SIG-M5 treated with dmso at 0.1 percent for 504 hours (cell line): ENCODE results near the gene NMNAT2.
"Not testable (repeated sequence)": the region's sequence is repeated elsewhere in the genome, so short reads cannot be mapped to it uniquely, and the experiment has no call there.

Experiments used
- DNase-seq: peaks from one replicate; lab custom pipeline; 2025; ENCODE audit not compliant: unreplicated experiment; lab: John Stamatoyannopoulos, UW

Gene NMNAT2

DNA sequence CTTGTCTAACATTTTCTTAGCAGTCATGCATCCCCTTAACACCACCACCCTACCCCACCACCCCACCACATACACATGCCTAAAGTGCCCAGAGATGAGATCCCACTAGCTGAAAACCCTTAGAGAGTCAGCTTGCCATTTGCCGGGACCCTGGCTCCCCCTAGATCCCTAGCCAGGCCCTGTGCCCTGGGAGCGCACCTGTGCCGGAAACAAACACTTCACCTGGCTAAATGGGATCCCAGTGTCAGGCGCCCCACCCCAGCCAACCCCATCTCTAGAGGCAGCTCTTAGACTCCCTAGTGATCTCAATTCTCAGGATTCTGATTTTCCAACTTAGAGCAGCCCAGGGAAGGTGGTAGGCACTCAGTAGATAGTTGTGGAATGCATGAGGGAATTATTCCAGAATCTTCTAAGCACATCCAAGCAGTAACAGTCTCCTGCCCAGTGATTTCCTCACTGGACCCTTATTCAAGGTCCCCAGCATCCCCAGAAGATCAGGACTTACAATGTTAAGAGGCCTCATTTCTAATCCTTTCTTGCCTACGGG lies 126.9 kb downstream of the NMNAT2 start:
- no peak for DNase-seq

DNA sequence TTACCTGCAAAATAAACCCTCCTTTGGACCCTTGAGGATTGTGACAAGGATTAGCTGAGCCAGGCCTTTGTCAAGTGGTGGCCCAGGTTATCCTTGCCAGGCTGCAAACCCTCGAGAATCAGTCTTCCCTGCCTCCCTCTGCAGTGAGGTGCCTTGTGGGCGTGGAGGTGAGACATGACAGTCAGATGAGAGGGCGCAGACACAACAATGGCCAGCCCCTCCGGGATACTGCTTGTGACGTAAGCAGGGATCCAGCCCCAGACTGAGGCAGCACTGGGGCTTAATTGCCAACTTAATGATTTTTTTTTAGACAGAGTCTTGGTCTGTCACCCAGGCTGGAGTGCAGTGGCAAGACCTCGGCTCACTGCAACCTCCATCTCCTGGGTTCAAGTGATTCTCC lies 127.6 kb downstream of the NMNAT2 start:
- no peak for DNase-seq

DNA sequence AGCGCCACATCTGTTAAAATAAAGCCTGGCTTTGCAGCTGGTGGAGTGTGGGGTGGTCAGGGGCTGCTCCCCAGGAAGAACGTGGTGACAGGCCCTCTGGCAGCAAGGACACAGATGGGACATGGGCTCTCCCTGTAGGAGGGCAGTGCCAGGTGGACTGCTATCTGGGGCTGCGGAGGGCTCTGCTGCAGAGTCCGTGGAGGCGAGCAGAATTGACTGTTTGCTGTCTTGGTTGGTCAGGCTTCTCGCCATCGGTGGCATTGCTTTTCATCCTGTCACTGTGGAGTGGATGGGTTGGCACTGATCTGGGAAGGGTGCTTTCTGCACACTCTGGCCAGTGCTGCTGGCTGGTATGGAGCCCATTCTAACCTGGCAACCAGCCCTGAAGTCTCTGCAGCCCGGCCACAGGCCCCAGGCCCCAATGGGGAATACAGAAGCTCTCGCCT lies 129.1 kb downstream of the NMNAT2 start:
- DNase-seq, result no peak

DNA sequence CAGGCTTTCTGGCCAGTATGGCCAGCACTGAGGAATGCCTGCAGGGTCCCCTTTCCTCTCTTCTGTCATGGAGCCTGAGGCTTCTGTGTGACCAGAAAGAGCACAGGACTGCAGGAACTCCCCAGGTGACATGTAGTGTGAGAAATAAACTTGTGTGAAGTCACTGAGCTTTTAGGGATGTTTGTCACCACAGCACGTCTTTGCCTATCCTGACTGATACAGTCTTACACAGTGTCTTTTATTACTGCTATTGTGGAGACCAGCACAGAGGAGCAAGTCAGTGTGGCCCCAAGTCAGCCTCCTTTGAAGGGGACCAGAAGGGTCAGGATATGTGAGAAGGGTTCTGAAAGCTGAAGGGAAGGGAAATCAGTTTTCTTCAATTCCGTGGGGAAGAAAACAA lies 129.6 kb downstream of the NMNAT2 start:
- DNase-seq, result no peak

DNA sequence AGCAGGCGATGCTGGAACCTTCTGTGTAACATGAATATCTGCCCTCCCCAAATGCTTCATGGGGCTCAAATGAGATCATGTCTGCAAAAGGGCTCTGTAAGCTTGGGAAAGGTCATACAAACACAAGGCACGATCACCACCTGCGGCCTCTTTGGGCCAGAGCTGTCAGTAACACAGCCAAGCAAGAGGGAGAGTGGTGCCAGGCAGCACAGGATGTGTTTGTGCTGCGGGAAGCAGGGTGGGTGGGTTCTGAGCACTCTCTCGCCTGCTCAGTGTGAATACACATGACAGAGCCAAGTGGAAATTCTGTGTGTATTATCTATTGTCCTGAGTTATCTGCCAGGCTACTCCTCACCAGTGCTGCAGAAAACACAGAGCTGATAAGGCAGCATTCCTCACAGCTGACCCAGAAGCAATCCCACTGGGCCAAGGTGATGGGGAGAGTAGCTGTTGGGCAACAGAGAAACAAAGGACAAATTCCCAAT lies 130.9 kb downstream of the NMNAT2 start:
- no peak for DNase-seq

DNA sequence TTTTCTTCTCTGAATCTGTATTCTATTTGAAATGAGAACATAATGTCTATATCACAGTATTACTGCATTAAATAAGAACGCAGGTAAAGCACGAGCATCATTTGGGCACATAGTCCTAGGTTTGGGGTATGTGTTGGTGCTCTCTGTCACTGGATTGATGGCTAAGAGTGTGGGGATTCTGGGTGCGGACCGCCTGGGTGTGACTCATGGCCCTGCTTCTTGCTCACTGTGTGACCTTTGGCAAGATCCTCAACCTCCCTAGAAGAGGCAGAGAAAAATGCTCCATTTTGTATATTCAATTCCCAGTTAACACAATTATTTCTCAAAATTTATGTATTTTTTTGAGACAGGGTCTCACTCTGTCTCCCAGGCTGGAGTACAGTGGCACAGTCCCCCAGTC lies 132.4 kb downstream of the NMNAT2 start:
- no peak for DNase-seq

DNA sequence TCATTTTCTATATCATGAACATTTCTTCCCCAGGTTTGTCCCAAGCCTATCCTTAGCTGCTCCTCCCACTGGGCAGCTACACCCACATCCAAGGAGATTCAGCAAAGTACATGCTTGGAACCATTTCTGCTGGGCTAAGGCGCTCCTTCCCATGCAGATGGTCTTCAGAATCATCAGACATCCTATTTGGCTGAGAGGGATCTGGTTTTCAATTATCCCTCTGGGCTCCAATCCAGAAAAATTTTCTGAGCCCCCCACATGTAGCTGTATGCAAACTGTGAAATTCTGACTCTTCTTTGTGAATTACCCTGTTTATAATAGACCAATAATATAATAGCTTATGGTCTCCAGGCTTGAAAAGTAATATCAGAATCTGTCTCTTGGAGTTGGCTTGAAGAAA lies 132.9 kb downstream of the NMNAT2 start:
- DNase-seq, result no peak

DNA sequence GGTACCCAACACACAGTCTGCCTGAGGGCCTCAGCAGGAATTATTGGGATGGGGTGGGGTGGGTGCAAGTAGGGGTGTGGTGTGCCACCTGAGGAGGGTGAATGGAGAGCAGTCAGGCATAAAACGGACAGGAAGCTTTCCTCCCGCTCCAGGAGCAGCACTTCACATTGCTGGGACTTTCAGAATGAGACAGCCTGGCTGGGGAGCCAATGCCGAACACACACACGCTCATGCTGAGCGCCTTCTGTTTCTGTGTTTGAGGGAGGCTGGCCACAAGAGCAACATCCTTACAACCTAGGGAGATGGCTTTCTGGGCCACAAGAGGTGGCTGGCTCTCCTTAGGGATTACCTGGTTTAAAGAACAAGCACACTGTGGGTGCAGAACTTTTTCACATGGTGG lies 134.1 kb downstream of the NMNAT2 start:
- DNase-seq, result no peak

DNA sequence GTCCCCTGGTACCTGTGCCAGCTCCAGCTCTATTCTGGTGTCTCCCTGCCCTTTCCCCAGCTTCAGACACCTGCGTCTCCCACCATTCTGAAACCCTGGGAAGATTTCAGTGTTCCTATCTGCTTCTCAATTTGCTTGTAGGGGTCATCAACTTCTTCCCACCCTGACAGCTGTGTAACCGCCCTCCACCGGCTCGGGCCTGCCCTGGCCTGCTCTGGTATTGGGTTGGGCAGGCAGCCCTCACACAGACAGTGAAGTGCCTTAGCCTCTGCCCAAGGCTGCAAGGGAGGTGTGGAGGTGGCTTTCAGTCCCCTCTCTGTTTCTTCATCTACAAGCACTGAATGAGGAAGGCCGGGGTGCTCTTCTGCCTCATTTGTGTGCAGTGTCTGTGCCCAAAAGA lies 134.9 kb downstream of the NMNAT2 start:
- no peak for DNase-seq

DNA sequence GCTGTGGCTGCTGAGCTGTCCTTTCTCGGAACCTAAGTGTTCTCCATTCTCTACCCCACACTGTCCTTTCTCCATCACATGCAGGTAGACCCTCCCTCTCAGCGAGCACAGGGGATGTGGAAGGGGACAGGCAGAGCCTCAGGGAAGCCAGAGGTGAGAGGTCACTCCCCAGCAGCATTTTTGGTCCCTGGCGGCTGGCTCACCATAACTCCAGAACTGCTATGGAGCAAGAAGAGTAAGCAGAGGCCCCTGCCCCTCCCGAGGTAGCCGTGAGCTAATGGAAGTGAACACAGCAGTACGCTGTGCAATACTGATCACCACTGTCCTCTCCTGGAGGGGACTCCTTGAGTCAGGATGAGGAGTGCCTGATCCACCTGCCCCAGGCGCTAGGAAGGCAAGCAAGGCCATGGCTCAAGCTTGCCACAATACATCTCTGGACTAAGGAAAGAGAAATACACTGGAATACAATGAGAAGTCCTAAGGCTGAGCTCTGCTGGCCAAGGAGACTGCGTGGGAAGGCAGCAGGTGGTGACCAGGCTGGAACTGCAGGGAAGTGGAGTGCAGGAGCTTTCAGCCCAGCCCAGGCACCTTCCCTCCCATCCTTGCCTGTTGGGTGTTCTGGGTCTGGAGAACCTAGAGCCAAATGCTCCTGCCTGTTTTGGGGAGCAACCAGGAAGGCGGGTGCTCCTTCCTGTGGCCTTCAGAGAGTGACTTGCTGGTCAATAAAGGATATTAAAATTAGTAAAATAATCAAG lies 135.9 kb downstream of the NMNAT2 start:
- no peak for DNase-seq

DNA sequence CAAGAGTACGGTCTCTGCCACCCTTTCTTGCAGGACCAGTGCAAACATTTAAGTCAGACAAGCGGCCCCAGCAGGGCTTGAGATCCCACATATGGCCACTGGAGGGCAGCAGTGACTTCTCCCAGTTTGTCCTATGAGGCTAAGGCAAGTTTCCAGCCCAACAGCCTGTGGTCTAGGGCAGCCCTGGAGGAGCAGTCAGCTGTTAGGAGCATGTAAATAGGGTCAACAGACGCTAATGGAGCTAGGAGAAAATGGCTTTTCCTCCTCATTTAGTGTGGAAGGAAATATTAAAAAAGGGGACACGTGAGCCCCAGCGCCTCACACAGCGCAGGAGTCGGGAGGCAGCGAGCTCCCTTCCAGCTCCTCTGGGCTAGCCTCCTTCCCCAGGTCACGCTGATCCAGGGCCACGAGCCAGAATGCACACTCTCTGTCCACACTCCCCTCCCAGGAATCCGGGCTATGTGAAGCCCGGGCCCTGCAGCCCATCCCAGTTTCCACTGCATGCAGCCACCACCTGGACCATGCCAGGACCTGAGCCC lies 136.6 kb downstream of the NMNAT2 start:
- peak; percentile 87 for DNase-seq

DNA sequence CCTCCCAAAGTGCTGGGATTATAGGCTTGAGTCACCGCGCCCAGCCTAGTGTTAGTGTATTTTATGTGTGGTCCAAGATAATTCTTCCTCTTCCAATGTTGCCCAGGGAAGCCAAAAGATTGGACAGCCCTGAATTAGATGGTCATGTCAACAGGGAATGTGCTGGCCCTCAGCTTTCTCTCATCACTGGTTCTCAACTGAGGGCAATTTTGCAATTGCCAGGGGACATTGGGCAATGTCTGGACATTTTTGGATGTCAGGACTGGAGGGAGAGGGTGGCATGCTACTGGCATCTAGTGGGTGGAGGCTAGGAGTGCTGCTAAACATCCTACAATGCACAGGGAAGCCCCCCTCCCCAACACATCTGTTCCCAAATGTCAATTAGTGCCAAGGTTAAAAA lies 137.1 kb downstream of the NMNAT2 start:
- DNase-seq, result peak; percentile 71

DNA sequence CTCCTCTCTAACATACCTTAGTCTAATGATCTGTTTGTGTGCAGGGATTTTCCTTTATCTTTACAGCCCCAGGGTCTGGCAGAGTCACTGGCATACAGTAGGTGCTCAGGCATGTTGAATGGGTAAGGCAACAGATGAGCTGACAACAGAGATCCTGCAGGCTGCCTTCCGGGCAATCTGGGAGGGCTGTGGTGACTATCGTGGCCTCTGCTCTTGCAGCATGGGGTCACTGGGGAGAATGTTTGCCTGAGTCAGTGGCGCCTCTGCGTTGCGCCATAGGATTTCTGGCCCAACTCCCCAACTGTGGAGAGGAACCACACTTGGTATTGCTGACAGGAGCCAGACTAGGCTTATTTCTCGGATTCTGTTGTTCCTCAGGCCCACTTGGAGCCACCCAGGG lies 138.3 kb downstream of the NMNAT2 start:
- DNase-seq, result peak; percentile 96

DNA sequence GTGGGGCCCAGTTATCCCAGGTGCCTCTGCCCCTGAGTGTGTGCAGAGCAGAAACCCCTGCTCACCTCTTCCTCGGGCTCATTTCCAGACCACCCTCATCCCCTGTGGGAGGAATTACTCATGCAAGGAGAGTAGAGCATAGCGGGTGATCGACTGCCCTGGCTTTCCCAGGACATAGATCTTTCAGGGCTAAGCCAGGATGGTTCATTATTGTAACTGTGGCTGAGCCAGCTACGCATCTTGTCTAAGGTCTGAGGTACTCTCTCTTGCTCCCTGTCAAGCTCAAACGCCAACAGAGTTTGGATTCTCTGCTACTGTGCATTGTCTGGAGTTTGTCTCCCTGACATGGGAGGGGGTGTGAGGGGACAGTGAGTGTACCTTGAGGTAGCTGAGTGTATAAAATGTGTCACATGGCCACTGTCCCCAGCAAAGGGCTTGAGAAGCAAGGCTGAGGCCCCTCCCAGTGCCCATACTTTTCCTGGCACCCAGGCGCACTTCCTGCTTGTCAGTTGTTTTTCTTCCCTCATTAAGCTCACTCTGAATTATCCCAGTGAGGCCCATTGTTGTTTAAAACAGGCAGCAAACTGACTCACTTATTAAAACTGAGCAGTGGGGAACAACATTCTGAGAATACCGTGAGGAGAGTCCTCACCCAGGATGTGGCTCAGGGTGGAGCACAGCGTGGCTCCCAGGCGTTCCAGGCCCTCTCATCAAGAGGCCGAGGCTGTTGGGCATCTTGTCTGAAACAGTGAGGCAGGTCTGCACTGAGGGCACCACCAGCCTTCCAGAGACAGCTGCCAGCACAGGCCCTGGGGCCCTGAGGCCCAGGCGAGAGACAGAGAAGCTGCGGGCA lies 139.2 kb downstream of the NMNAT2 start:
- DNase-seq, result peak; percentile 40

DNA sequence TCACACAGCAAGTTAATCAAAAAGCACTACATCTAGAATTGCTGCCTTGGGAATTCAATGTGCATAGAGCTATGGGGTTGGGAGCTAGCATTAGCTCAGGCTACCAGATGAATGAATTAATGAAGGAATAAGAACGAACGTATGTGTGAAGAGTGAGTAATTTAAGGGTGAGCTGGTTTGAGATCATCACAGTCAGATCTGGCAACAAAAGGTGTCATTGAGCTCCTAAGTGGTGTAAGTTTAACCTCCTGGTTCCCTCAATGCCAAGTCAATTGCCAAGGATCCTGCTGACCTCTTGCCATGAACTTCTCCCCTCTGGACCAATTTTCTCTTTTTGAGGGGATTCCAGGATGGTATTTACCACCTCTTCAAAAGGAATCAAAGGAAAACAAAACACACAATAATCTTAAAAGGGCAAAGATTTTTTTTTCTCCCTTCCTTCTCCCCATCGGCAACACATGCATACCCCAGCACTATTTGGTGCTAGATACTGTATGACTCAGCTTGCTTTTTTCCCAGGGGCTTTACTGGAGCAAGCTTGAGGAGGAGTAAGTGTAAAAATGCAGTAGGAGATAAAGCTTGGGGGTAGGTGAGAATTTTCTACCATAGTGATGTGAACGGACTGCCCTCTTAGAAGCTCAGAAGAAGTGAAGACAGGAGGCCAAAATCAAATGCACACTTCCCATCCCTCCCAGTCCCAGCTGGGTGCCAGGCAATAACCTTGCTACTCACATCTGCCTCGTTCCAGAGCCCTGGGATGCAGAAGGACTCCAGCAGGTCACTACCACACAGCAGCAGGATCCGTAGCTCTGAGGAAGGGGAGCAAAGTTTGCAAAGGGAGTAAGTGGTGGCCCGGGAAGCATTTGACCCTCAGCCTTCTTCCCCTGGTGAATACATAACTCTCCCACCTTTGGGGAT lies 140.1 kb downstream of the NMNAT2 start:
- no peak for DNase-seq

DNA sequence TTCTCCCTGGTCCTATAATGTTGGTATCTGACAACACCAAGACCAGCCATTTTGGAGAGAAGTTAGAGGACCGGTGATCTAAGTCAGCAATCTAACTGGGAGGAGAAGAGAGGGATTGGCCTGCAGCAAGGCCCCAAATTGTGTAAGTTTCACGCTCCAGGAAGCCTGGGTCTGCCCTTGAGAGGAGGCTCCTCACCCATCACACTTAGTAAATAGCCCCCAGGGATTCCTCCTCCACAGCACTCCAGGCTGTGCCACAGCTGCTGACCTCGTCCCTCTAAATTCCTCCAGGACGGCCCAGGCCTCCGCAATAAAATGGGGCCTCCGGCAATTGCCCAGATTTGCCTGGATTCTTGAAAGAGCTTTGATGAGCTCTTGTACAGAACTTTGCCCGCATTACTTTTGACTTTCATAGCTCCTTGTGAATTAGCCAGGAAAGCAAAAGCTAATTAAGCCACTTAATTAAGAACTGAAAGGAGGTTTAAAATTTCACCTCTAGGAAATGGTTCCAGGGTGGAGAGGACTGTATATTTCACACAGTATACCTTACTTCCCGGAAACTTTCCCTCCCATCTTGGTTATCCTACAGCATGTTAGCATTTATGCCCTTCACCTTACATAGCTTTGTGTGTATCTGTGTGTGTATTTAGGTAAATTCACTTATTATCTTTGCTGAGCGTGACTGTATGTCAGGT lies 141.6 kb downstream of the NMNAT2 start:
- no peak for DNase-seq

DNA sequence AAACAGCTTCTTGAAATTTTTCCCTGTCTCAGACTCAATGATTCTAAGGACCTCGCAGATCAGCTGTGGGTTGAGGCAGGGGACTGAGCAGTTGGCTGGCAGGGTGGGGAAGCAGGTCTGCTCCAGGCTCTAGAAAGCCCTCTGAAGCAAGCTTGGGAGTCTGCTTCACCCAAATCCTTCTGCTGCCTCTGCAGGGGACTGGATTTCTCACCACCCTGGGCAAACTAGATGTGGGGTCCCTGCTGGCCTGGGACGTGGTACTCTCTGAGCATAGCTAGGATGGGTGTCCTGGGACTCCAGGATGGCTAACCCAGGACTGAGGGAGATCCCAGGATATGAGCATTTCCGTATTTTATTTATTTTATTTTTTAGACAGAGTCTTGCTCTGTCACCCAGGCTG lies 142.9 kb downstream of the NMNAT2 start:
- DNase-seq, result no peak

DNA sequence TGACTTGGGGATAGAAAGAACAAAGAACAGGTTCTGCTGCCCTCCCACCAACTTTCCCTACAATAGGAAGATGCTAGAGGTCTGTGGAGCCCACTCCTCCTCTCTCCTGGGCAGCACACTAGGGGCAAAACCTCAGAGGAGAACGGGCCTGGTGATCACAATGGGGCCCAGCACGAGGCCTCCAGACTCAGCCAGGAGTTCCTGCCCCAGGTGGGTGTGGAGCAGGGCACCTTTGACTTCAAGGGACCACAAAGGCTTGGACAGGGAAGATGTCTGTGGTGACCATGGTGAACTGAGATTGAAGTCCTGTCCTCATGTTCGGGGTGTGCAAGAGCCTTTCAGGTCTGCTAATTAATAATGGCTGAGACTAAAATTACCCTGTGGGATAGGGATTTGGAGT lies 143.3 kb downstream of the NMNAT2 start:
- DNase-seq, result no peak

DNA sequence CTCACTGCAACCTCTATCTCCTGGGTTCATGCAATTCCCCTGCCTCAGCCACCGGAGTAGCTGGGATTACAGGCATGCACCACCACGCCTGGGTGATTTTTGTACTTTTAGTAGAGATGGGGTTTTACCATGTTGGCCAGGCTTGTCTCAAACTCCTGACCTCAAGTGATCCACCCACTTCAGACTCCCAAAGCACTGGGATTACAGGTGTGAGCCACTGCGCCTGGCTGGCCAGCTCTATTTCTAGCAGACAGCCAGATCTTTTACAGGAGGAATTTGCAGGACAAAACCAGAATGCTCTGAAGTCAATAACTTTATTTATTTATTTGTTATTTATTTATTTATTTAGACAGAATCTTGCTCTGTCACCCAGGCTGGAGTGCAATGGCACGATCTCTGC lies 144.2 kb downstream of the NMNAT2 start:
- not testable (repeated sequence) for DNase-seq

DNA sequence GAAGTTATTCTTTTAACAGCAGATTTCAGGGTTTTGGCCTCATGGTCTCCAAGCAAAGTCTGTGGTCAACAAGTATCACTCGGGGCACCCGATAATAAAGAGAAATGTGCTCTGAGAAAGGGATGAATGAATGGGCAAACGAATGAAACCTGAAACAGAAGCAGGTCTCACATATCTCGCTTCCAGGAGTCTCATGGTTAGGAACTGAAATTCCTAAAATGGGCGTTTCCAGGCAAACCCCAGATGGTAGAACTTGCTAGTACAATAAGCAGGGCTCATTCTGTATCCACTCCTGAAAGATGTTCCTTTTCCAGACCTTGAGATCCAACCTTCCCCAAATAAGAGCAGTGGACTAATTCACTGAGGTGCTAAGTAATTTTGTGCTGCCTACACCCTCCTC lies 144.9 kb downstream of the NMNAT2 start:
- DNase-seq, result no peak
